GM23338 (cell line): ENCODE measurements around the gene STAT1. TPM values are rescaled to one million over a fixed set of nuclear protein-coding genes. Genes with fewer than 3 reads are reported as not detected.
A peak's percentile ranks its signal among the peaks of the same experiment; 100 is the strongest.

ENCODE experiments used
- ATAC-seq: fragments of 200-7000 bp; cut with Tn5 transposase; 3 replicates; pipeline ENCODE4 v1.9.1; 2020
- DNase-seq: peaks from one replicate; pipeline ENCODE4 v3.0.0-alpha.2; 2015; ENCODE audit warnings: low spot score
- H2AFZ ChIP-seq: fragments of 200-600 bp; sonication (generic); 2 replicates; pipeline ENCODE4 v1.8.0; 2016; ENCODE audit warnings: antibody characterized with exemption, mild to moderate bottlenecking, moderate library complexity
- H3F3A ChIP-seq: fragments of 200-600 bp; sonication (generic); replicated peaks from 2 replicates; pipeline ENCODE4 v1.8.0; 2017; ENCODE audit warnings: antibody characterized with exemption, mixed run types, low read depth
- H3K27ac ChIP-seq: fragments of 200-600 bp; sonication (generic); 2 replicates; pipeline ENCODE4 v1.6.1; 2016; ENCODE audit warnings: low read depth
- H3K27me3 ChIP-seq: fragments of 200-600 bp; sonication (generic); 2 replicates; pipeline ENCODE4 v1.8.0; 2016; ENCODE audit warnings: mild to moderate bottlenecking, mixed run types, moderate library complexity; ENCODE audit not compliant: insufficient read depth
- H3K36me3 ChIP-seq: fragments of 200-600 bp; sonication (generic); 2 replicates; pipeline ENCODE4 v1.8.0; 2016; ENCODE audit warnings: mild to moderate bottlenecking; ENCODE audit not compliant: insufficient read depth
- H3K4me1 ChIP-seq: fragments of 200-600 bp; sonication (generic); 2 replicates; pipeline ENCODE4 v1.8.0; 2016; ENCODE audit warnings: mild to moderate bottlenecking, moderate library complexity; ENCODE audit not compliant: insufficient read depth
- H3K4me2 ChIP-seq: fragments of 200-600 bp; sonication (generic); 2 replicates; pipeline ENCODE4 v1.7.1; 2017; ENCODE audit warnings: mixed run types
- H3K4me3 ChIP-seq: fragments of 200-600 bp; sonication (generic); 2 replicates; pipeline ENCODE4 v1.6.1; 2016; ENCODE audit warnings: mixed run types
- H3K79me2 ChIP-seq: fragments of 200-600 bp; sonication (generic); replicated peaks from 2 replicates; pipeline ENCODE4 v1.8.0; 2017; ENCODE audit warnings: mild to moderate bottlenecking; ENCODE audit not compliant: insufficient read depth
- H3K9me2 ChIP-seq: fragments of 200-600 bp; sonication (generic); 2 replicates; pipeline ENCODE4 v1.8.0; 2017; ENCODE audit not compliant: insufficient read depth
- H4K20me1 ChIP-seq: fragments of 200-600 bp; sonication (generic); replicated peaks from 2 replicates; pipeline ENCODE4 v1.8.0; 2017; ENCODE audit warnings: mild to moderate bottlenecking; ENCODE audit not compliant: insufficient read depth
- H3K27ac Mint-ChIP-seq: 2 replicates; pipeline ENCODE4 v1.8.0; 2020; ENCODE audit warnings: inconsistent platforms, mild to moderate bottlenecking, moderate library complexity, mixed read lengths
- H3K27me3 Mint-ChIP-seq: 3 replicates; pipeline ENCODE4 v1.8.0; 2022; ENCODE audit warnings: low read depth, mild to moderate bottlenecking, moderate library complexity, mixed read lengths, inconsistent platforms; ENCODE audit not compliant: insufficient read depth, poor library complexity
- H3K36me3 Mint-ChIP-seq: 3 replicates; pipeline ENCODE4 v1.8.0; 2021; ENCODE audit warnings: low read depth, mild to moderate bottlenecking, inconsistent platforms, moderate library complexity, mixed read lengths
- H3K4me1 Mint-ChIP-seq: 3 replicates; pipeline ENCODE4 v1.8.0; 2020; ENCODE audit warnings: mild to moderate bottlenecking, inconsistent platforms, mixed read lengths
- H3K4me3 Mint-ChIP-seq: 3 replicates; pipeline ENCODE4 v1.8.0; 2021; ENCODE audit warnings: moderate library complexity, mild to moderate bottlenecking, inconsistent platforms, mixed read lengths
- H3K9me3 Mint-ChIP-seq: 3 replicates; pipeline ENCODE4 v1.8.0; 2020; ENCODE audit warnings: moderate library complexity, mild to moderate bottlenecking, inconsistent platforms, mixed read lengths
- CREB1 ChIP-seq: fragments of 250-450 bp; sonication (Bioruptor Pico); IDR thresholded peaks from 2 replicates; pipeline ENCODE4 v1.5.0; 2020; ENCODE audit warnings: low read depth, mild to moderate bottlenecking, moderate library complexity
- CTCF ChIP-seq, 2 experiments: fragments of 200-600 bp in 1 of 2; sonication (generic) in 1 of 2; conservative IDR thresholded peaks; 2 replicates each; pipeline versions ENCODE4 v1.5.1 to v1.6.1; 2016 to 2017; ENCODE audit warnings: antibody characterized with exemption in 2 of 2, low read depth in 2 of 2, mild to moderate bottlenecking in 2 of 2, moderate library complexity in 1 of 2
- ETS1 ChIP-seq: IDR thresholded peaks from 2 replicates; pipeline ENCODE4 v1.6.1; 2016; ENCODE audit warnings: antibody characterized with exemption
- EZH2 ChIP-seq: fragments of 200-600 bp; sonication (generic); IDR thresholded peaks from one replicate; pipeline ENCODE4 v1.8.0; 2017; ENCODE audit warnings: antibody characterized with exemption, mild to moderate bottlenecking, low read depth; ENCODE audit not compliant: unreplicated experiment
- EZH2phosphoT487 ChIP-seq: fragments of 200-600 bp; sonication (generic); IDR thresholded peaks from one replicate; pipeline ENCODE4 v1.8.1; 2018; ENCODE audit warnings: antibody characterized with exemption; ENCODE audit not compliant: unreplicated experiment
- JUNB ChIP-seq: IDR thresholded peaks from one replicate; pipeline ENCODE4 v1.6.1; 2016; ENCODE audit warnings: antibody characterized with exemption; ENCODE audit not compliant: unreplicated experiment
- NANOG ChIP-seq: IDR thresholded peaks from 2 replicates; pipeline ENCODE4 v1.6.1; 2016; ENCODE audit warnings: antibody characterized with exemption, borderline replicate concordance
- POLR2AphosphoS5 ChIP-seq: IDR thresholded peaks from 2 replicates; pipeline ENCODE4 v1.6.1; 2016; ENCODE audit warnings: antibody characterized with exemption, low read depth
- REST ChIP-seq: IDR thresholded peaks from one replicate; pipeline ENCODE4 v1.6.1; 2018; ENCODE audit warnings: antibody characterized with exemption; ENCODE audit not compliant: unreplicated experiment
- STAT1 ChIP-seq: IDR thresholded peaks from one replicate; pipeline ENCODE4 v1.6.1; 2016; ENCODE audit warnings: antibody characterized with exemption; ENCODE audit not compliant: unreplicated experiment
- ZNF114 ChIP-seq: fragments of 250-450 bp; sonication (Bioruptor Pico); IDR thresholded peaks from 2 replicates; pipeline ENCODE4 v1.5.0; 2020; ENCODE audit warnings: mild to moderate bottlenecking, moderate library complexity
- ZNF331 ChIP-seq: fragments of 250-450 bp; sonication (Bioruptor Pico); IDR thresholded peaks from 2 replicates; pipeline ENCODE4 v1.5.0; 2020; ENCODE audit warnings: low read depth, mild to moderate bottlenecking, moderate library complexity
- ZNF462 ChIP-seq: fragments of 250-450 bp; sonication (Bioruptor Pico); IDR thresholded peaks from 2 replicates; pipeline ENCODE4 v1.5.0; 2020; ENCODE audit warnings: mild to moderate bottlenecking, moderate library complexity
- polyA plus RNA-seq: library from polyadenylated mRNA; unstranded; fragments of >200 nt; fragmentation: Nextera tagmentation; extraction: Ambion mirVana; gene quantifications from 2 replicates; pipeline ENCODE4 v1.2.1, GENCODE V29; 2016
- total RNA-seq: library from RNA; depleted of rRNA; stranded (reverse); fragments of >200 nt; shearing (Covaris generic); gene quantifications from 2 replicates; pipeline ENCODE4 v1.2.3, GENCODE V29; 2014

The STAT1 gene
- total and polyA plus RNA-seq, 2 experiments from 2014 or later: 15.1 to 47.4 TPM

GRCh38 chr2:190938771-190939335 lies 75.1 kb downstream of the STAT1 start:
- H3K4me3 ChIP-seq: no peak overlapping the region
- Mint-ChIP-seq H3K9me3 (no peaks in the 10 kb centered on the region), H3K27me3 (no peaks in the 10 kb centered on the region), H3K27ac (peak overlapping the region; percentile 96), H3K36me3 (no peaks in the 10 kb centered on the region), H3K4me3 (peak overlapping the region; percentile 39), H3K4me1 (peaks cover 52% of the 10 kb centered on the region; the same call in 2 of the 3 replicates)
- peaks cover 54% of the 10 kb centered on the region for H3K4me1 ChIP-seq
- no peak overlapping the region for H2AFZ ChIP-seq
- no peaks in the 10 kb centered on the region for H3K79me2 ChIP-seq
- H3K27ac ChIP-seq: no peak overlapping the region
- no peaks in the 10 kb centered on the region for H3K27me3 ChIP-seq
- no peaks in the 10 kb centered on the region for H4K20me1 ChIP-seq
- H3K9me2 ChIP-seq: no peaks in the 10 kb centered on the region
- DNase-seq (no peak), ATAC-seq (no peak)
- TF ChIP-seq JUNB: no peak
- TF ChIP-seq REST: no peak
- no peak for TF ChIP-seq ZNF114 (CRISPR knock-in tag)
- no peak for TF ChIP-seq STAT1
- no peak for TF ChIP-seq POLR2AphosphoS5
- no peak for TF ChIP-seq NANOG
- TF ChIP-seq ZNF331 (CRISPR knock-in tag): no peak
- TF ChIP-seq ZNF462 (CRISPR knock-in tag): no peak
- no peak for TF ChIP-seq ETS1
- no peak for TF ChIP-seq CTCF (conservative IDR thresholded peaks at IDR 0.05; ENCODE audit: low read depth in 2 of 2)
- no peak for TF ChIP-seq EZH2phosphoT487
- no peak for TF ChIP-seq CREB1 (CRISPR knock-in tag)
- no peak for TF ChIP-seq EZH2
- peak overlapping the region; percentile 23 for H3K4me2 ChIP-seq
- no peaks in the 10 kb centered on the region for H3F3A ChIP-seq
- H3K36me3 ChIP-seq: no peaks in the 10 kb centered on the region
